Fibroblast of peridontal ligament (primary cell): Measurements from ENCODE around the gene DMRTC2.

Source experiments
- DNase-seq: peaks from one replicate; pipeline ENCODE4 v3.0.0-alpha.2; 2010; ENCODE audit errors: extremely low read depth

DMRTC2 gene

DNA sequence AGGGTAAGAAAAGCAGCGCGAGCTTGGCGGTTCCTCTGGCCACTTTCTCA lies at the start of gene DMRTC2:
Gene DMRTC2, plus strand, starts transcription at position 42 of the 50 bp plus-strand sequence. CDS start 2,387 bp downstream, outside the sequence.
- DNase-seq, result no peak

- no peak for DNase-seq
Observed at GRCh38 chr19:41796362-41796761, 48.5 kb upstream of the DMRTC2 start, which contains the start of gene CEACAM3. Gene CEACAM3, plus strand, starts transcription at chr19:41796587. Its CDS starts 91 bp downstream, at chr19:41796678.

- no peak for DNase-seq
Observed at GRCh38 chr19:41796901-41797300, 47.9 kb upstream of the DMRTC2 start.

DNA sequence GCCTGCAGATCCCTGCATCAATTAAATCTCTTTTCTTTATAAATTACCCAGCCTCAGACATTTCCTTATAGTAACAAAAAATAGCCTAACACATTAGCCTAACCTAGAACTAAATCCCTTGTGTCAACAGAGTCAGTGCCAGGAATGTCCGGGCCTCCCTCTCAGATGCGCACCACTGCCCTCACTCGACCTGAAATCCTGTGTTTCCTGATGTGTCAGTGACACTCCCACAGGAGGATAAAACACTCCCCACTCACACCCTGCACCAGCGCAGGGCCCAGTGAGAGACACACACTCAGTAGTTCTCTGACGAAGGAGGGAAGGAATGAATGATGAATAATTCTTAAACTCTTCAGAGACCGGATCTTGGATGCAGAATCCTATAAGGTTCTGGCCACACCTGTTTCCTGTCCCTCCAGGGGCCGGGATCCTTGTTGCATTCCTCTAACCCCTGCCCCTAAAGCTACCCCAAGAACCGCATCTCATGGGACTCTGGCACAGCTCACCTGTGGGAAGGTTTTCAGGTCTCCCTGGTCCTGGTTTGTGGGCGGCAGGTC lies 45.3 kb upstream of the DMRTC2 start:
- no peak for DNase-seq

DNA sequence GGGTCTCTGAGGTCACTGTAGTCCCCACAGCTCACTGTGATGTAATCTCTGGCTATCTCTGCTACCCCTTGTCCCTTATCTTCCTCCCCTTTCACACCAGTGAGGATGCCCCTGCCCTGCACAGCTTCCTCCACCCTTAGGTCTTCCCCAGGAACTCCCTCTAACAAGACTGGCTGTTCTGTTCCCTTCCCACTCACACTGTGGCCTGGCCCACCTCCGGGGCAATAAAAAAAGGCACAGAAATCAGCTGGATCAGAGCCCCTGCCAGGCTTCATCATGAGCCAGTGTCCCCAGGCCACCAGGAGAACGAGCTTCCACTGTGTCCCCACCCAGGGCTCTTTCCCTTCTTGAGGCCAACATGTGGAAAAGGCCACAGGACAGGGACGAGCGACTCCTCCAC lies 43.8 kb upstream of the DMRTC2 start:
- no peak for DNase-seq

GRCh38 chr19:41801792-41802211 lies 43.0 kb upstream of the DMRTC2 start:
- peak; percentile 3 for DNase-seq

GRCh38 chr19:41802770-41803169 lies 42.1 kb upstream of the DMRTC2 start:
- DNase-seq, result no peak

DNA sequence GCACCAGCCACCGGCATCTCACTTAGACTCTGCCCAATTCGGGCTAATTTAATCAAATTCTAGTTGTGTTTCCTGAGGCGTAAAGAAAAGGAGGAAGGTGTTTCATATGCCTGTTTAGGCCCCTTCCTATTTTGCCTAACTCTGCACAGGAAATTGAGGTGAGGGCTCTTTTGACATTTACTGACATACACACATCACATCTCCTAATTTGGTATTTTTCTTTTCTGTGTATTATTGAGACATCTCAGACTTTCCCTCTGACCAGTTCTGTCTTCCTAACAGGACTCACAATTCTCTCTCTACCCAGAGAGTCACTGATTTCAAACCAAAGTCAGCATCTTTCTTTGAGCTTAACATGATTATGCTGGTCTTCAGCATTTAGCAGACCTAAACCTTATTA lies 40.5 kb upstream of the DMRTC2 start:
- DNase-seq, result no peak

GRCh38 chr19:41807176-41807575 lies 37.7 kb upstream of the DMRTC2 start:
- no peak for DNase-seq

GRCh38 chr19:41808663-41809566 lies 35.9 kb upstream of the DMRTC2 start:
- DNase-seq, result no peak

DNA sequence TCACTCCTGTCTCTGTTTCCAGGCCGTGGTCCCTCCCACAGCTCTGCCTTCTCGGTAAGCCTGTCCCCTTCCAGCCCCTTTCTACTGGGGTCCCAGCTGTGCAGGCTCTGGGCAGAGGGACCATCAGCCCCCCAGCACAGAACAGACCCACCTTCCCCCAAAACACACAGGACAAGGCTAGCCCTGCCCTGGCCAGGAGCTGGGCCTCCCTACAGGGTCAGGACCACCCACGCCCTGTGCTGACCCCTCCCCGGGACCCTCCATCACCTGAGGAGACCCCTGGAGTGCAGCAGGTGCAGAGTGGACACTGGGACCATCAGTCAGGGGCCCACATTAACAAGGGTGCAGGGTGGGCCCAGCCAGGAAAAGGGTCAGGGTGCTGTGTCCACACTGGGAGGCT lies 34.5 kb upstream of the DMRTC2 start:
- DNase-seq, result no peak

- no peak for DNase-seq
Observed at GRCh38 chr19:41811036-41811435, 33.8 kb upstream of the DMRTC2 start.

DNA sequence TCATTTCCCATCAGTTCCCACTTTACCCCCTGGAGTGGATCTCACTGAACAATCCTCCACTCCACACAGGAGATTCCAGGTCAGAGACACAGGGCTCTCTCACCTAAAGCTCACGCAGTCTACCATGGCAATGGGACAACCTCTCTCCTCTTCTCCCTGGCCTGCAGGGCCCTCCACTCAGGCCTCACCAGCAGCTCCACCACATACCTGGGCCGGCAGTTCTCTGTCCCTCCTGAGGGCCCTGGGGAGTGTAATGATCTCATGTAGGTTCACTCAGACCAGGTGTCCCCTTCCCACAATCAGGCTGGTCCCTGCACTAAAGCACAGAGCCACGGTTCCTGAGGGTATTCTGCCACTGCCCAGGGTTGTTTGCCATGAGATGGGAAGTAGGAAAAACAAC lies 32.9 kb upstream of the DMRTC2 start:
- DNase-seq, result no peak

- no peak for DNase-seq
Observed at GRCh38 chr19:41813911-41814310, 30.9 kb upstream of the DMRTC2 start.

- no peak for DNase-seq
Observed at GRCh38 chr19:41815301-41815700, 29.5 kb upstream of the DMRTC2 start.

DNA sequence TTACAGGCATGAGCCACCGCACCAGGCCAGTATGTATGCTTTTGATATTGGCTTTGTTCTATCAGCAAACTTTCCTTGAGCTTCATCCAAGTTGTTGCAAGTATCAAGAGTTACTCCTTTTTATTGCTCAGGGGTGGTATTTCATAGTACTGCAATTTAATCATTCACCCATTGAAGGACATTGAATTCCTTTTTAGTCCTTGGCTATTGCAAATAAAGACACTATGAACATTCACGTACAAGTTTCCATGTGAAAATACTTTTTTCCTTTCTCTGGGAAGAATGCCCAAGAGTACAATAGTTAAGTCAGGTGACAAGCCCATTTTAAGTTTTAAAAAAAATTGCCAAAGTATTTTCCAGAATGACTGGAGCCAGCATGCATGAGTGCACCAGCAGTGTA lies 28.1 kb upstream of the DMRTC2 start:
- DNase-seq, result no peak

DNA sequence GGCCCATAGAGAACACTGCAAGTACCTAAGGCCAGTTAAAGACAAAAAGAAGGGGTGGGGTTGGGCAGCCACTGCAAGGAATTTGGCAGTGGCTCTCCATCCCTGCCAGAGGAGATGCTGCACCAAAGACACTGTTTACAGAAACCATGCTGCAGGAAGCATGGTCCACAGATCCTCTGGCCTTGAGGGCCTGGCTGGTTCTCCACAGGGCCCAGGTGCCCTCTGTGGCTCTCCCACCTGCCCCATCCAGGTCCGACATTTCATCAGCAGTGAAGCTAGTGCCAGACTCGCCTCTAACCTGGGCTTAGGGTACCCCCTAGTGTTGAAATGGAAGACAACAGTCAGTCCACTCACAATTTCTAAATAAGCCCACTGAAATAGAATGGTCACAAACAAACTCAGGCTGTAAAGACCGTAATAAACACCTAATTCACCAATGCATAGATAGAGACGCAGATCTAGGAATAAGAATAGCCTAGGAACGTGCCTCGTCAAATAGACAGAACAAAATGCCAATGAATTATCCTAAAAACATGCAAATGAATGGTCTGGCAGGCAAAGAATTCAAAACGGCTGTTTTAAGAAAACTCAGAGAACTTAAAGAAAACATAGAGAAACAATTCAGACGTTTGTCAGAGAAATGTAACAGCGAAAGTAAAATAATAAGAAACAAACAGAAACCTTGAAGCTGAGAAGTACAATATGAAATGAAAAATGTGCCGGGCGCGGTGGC lies 23.7 kb upstream of the DMRTC2 start:
- peak; percentile 19 for DNase-seq

DNA sequence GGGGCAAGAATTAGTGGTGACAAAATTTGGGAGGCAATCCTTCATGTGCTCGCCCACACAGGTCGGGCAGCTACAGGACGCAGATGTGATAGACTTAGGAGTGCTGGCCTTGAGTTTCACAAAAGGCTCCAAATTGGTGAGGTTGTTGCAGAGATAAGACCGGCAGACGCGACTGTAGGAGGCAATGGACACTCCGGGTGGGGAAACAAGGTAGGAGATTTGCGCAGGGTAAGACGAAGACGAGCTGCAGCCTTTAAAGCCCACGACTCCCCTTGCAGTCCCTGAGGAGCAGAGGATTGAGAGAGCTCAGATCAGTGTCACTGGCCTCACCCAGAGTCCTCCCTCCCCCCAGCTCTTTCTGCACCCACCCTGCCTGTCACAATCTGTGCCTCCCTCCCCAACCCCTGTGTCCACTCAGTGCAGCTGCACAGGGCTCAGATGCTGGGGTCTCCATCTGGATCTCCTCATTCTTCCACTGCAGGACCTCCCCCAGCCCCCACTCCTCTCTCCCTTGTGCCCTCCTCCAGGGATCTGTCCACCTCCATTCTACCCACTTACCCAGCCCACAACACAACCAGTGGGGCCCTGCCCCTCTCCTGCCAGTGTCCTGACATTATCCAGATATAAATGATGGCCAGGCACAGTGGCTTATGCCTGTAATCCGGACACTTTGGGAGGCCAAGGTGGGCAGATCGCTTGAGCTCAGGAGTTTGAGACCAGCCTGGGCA lies 6.7 kb upstream of the DMRTC2 start:
- DNase-seq, result no peak

DNA sequence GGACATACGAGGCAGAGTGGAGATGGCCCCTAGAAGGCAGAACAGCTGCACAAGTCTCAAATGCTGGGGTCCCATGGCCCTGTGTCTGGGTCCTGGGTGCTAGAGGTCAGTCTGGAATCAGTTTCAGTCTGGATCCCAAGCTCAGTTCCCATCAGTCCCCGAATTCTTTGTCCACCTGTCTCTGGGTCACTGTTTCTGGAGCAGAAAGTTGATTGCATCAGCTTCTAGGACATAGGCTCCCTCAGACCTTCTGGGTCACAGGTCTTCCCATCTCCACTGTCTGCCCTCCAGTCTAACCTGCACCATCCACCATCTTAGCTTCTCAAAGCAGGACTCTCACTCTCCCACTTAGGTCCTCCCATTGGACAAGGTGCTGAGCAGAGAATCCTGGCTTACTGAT lies 5.6 kb upstream of the DMRTC2 start:
- no peak for DNase-seq

DNA sequence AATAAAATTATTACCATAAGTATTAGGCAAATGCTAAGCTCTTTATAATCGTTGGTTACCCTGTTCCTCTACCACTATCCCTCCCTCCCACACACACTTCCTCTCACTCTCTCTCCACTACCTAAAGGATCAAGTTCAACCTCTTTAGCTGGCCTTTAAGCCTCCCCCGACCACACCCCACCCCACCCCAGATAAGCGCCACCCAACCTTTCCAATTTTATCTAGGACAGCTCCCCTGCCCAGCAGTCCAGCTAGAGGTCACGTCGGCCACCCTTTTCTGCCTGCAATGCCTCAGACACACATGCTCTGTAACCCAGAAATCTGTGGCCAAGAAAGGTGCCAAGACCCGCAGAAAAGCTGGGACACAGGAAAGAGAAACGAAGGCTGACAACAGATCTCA lies 1.5 kb upstream of the DMRTC2 start:
- no peak for DNase-seq

GRCh38 chr19:41844601-41845000 lies 241 bp upstream of the DMRTC2 start, which contains the start of gene LYPD4:
Gene LYPD4, minus strand, starts transcription at chr19:41844683. Its CDS starts 5,398 bp downstream, at chr19:41839285.
- DNase-seq, result no peak

DNA sequence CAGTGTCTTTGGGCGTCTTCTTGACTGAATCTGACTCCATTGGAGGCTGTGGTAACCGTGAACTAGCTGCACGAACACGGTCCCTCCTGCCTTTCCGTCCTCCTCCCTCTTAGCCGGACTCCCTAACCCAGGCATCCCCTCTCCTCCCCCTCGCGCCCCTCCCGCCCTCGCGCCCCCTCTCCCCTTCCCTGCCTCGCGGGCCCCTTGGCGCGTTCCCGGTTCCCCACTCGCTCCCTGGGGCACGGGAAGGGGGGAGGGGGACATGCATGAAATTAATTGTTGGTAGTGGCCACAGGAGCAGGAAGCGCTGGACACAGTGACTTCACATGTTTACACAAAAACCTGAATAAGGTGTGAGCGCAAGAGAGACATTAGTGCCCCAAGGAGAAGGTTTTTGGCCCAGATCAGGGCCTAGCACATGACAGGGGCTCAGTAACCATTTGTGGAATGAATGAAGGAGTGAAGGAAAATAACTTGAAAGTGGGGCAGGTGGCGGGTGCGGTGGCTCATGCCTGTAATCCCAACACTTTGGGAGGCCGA lies 279 bp downstream of the DMRTC2 start:
- no peak for DNase-seq
